ENCODE results near the gene SPINT1.

SPINT1 gene

DNA sequence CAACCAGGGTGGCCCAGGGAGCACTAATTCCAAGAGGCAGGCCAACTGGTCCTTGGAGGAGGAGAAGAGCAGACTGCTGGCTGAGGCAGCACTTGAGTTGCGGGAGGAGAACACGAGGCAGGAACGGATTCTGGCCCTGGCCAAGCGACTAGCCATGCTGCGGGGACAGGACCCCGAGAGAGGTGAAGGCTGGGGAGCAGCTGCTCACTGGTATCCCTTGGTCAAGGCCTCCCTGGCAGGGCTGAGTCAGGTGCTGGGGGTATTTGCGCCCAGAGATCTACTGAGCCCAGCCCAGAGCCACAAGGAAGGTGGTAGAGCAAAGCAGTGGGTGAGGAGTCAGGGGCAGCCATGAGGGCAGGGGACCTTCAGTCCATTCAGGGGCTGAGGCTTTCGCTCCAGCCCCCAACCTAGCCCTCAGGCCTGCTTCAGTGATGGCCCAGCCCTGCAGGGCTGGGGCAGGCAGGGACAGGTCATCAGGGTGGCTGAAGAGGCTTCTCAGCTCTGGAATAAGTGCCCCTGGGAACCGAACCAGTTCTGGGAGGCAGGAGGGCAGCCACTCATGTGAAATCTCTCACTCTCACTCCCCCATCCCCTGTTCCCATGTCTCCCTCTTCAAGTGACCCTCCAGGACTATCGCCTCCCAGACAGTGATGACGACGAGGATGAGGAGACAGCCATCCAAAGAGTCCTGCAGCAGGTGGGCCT is 31.0 kb upstream of the SPINT1 start:
- H3K4me3 ChIP-seq (ENCODE audit: low read depth, low read length): no peak overlapping the region
- TF ChIP-seq, protein P1, sequence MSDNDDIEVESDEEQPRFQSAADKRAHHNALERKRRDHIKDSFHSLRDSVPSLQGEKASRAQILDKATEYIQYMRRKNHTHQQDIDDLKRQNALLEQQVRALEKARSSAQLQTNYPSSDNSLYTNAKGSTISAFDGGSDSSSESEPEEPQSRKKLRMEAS (IDR thresholded peaks at IDR 0.05; ENCODE audit: low read depth, low read length): no peak
- TF ChIP-seq, protein P2, sequence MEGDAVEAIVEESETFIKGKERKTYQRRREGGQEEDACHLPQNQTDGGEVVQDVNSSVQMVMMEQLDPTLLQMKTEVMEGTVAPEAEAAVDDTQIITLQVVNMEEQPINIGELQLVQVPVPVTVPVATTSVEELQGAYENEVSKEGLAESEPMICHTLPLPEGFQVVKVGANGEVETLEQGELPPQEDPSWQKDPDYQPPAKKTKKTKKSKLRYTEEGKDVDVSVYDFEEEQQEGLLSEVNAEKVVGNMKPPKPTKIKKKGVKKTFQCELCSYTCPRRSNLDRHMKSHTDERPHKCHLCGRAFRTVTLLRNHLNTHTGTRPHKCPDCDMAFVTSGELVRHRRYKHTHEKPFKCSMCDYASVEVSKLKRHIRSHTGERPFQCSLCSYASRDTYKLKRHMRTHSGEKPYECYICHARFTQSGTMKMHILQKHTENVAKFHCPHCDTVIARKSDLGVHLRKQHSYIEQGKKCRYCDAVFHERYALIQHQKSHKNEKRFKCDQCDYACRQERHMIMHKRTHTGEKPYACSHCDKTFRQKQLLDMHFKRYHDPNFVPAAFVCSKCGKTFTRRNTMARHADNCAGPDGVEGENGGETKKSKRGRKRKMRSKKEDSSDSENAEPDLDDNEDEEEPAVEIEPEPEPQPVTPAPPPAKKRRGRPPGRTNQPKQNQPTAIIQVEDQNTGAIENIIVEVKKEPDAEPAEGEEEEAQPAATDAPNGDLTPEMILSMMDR (IDR thresholded peaks at IDR 0.05; ENCODE audit: low read depth, low read length): no peak
- no peak for TF ChIP-seq MYC (IDR thresholded peaks at IDR 0.05; ENCODE audit: low read depth, low read length)
- TF ChIP-seq POLR2A (IDR thresholded peaks at IDR 0.05; ENCODE audit: extremely low read depth, insufficient read length): no peak
- no peak for DNase-seq (ENCODE audit: low read depth)

DNA sequence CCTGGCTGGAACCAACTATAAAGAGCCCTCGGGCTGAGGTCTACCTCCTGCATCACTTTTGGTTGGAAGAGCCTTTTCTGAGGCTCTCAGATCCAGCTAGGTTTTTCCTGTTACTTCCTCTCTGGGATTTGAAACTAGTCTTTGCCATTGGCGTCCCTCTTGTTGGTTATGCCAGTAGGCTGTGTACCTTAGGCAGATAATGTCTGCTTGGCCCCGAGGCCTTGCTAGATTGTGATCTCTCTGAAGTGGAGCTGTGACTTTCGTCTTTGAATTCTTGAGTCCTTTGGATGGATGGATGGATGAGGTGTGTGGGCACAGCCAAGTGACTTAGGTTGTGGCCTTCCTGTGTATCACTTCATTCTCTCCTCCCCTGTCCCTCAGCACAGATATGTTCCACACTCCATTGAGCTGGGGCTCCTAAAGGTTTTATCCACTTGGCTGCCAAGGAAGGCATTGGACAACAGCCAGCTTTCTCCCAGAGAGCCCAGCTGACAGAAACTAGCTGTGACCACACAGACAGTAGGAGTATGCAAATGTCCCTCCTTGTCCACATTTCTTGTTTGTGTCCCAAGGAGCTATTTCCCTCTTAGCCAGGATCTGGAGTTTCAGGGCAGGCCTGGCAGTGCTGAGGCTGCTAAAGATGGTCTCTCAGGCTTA is 28.7 kb upstream of the SPINT1 start:
- DNase-seq (ENCODE audit: low read depth): no peak
- H3K4me3 ChIP-seq (ENCODE audit: low read depth, low read length): no peak overlapping the region
- TF ChIP-seq MYC (IDR thresholded peaks at IDR 0.05; ENCODE audit: low read depth, low read length): no peak
- TF ChIP-seq, protein P1 (IDR thresholded peaks at IDR 0.05; ENCODE audit: low read depth, low read length): no peak
- TF ChIP-seq, protein P2 (IDR thresholded peaks at IDR 0.05; ENCODE audit: low read depth, low read length): no peak
- TF ChIP-seq POLR2A (IDR thresholded peaks at IDR 0.05; ENCODE audit: extremely low read depth, insufficient read length): no peak

DNA sequence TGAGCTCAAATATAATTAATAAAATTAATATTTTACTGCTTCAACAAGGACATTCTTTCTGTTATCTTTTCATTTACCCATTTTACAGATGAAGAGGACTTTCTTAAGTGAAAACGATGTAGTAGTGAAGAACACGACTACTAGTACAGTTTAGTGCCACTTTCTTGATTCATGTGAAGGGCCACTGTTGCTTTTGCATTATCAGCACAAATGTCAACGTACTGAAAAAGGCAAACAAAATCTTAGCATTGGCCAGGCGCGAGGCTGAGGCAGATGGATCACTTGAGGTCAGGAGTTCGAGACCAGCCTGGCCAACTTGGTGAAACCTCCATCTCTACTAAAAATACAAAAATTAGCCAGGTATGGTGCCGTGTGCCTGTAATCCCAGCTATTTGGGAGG is 24.8 kb upstream of the SPINT1 start:
- no peak for TF ChIP-seq POLR2A (IDR thresholded peaks at IDR 0.05; ENCODE audit: extremely low read depth, insufficient read length)
- TF ChIP-seq, protein P1 (IDR thresholded peaks at IDR 0.05; ENCODE audit: low read depth, low read length): no peak
- TF ChIP-seq, protein P2 (IDR thresholded peaks at IDR 0.05; ENCODE audit: low read depth, low read length): no peak
- no peak for TF ChIP-seq MYC (IDR thresholded peaks at IDR 0.05; ENCODE audit: low read depth, low read length)
- H3K4me3 ChIP-seq (ENCODE audit: low read depth, low read length): no peak overlapping the region
- no peak for DNase-seq (ENCODE audit: low read depth)

DNA sequence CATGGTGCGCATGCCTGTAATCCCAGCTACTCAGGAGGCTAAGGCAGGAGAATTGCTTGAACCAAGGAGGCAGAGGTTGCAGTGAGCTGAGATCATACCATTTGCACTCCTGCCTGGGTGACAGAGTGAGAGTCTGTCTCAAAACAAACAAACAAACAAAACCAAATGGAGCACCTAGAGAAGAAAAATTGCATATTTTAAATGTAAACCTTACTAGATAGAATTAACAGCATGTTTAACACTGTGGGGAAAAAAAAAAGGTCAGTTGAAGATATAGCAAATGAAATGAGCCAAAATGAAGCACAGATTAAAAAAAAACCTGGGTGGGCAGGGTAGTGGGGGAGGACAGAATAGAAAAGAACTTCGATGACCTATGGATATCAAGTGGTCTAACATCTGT is 22.7 kb upstream of the SPINT1 start:
- no peak overlapping the region for H3K4me3 ChIP-seq (ENCODE audit: low read depth, low read length)
- no peak for DNase-seq (ENCODE audit: low read depth)
- TF ChIP-seq, protein P1 (IDR thresholded peaks at IDR 0.05; ENCODE audit: low read depth, low read length): no peak
- TF ChIP-seq MYC (IDR thresholded peaks at IDR 0.05; ENCODE audit: low read depth, low read length) (no peak), POLR2A (IDR thresholded peaks at IDR 0.05; ENCODE audit: extremely low read depth, insufficient read length) (no peak)

DNA sequence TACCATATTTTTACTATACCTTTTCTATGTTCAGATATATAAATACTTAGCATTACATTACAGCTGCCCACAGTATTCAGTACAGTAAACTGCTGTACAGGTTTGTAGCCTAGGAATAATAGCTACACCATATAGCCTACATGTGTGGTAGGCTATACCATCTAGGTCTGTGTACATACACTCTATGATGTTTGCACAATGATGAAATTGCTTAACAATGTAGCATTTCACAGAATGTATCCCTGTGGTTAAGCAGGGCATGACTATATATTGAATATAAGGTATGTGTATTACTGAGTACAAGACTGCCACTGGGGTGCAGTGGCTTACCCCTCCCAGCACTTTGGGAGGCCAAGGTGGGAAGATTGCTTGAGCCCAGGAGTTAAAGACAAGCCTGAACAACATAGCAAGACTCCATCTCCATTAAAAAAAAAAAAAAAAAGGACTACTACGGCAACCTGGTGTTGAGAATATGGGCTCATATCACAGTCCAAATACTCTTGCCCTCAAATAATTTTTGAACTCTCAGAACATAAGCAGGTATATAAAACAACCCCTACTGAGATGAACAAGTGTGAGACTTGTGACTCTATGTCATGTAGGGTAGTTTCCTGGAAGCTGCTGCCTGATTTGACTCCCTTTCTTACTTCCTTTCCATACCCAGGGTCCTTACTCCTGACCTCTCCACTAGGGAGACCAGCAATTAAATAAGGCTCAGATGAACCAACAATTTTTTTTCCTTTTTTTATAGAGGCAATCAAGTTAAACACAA is 20.1 kb upstream of the SPINT1 start:
- peak; percentile 45 for DNase-seq (ENCODE audit: low read depth)
- no peak overlapping the region for H3K4me3 ChIP-seq (ENCODE audit: low read depth, low read length)
- TF ChIP-seq, protein P2 (IDR thresholded peaks at IDR 0.05; ENCODE audit: low read depth, low read length): no peak
- TF ChIP-seq, protein P1 (IDR thresholded peaks at IDR 0.05; ENCODE audit: low read depth, low read length): no peak
- TF ChIP-seq POLR2A (IDR thresholded peaks at IDR 0.05; ENCODE audit: extremely low read depth, insufficient read length) (no peak), MYC (IDR thresholded peaks at IDR 0.05; ENCODE audit: low read depth, low read length) (no peak)

Data from NB4 (cell line).